Endothelial cell (in vitro differentiated cells): ENCODE data around the gene STK31. TPM values are rescaled to one million over a fixed set of nuclear protein-coding genes. Genes with fewer than 3 reads are reported as not detected.
"Not testable (repeated sequence)": the region's sequence is repeated elsewhere in the genome, so short reads cannot be mapped to it uniquely, and the experiment has no call there.

Experiments used
- DNase-seq: peaks from one replicate; pipeline ENCODE4 v3.0.0; 2021; ENCODE audit warnings: low spot score
- H3K27ac Mint-ChIP-seq: one replicate; pipeline ENCODE4 v1.8.0; 2021; ENCODE audit warnings: mixed read lengths, inconsistent platforms; ENCODE audit not compliant: unreplicated experiment
- H3K27me3 Mint-ChIP-seq: one replicate; pipeline ENCODE4 v1.8.0; 2021; ENCODE audit warnings: mild to moderate bottlenecking, moderate library complexity, mixed read lengths, inconsistent platforms; ENCODE audit not compliant: unreplicated experiment
- H3K36me3 Mint-ChIP-seq: one replicate; pipeline ENCODE4 v1.8.0; 2021; ENCODE audit warnings: mild to moderate bottlenecking, low read depth, mixed read lengths, inconsistent platforms; ENCODE audit not compliant: unreplicated experiment
- H3K4me1 Mint-ChIP-seq: one replicate; pipeline ENCODE4 v1.8.0; 2021; ENCODE audit warnings: mild to moderate bottlenecking, mixed read lengths, inconsistent platforms; ENCODE audit not compliant: unreplicated experiment
- H3K4me3 Mint-ChIP-seq: one replicate; pipeline ENCODE4 v1.8.0; 2021; ENCODE audit warnings: mild to moderate bottlenecking, mixed read lengths, inconsistent platforms; ENCODE audit not compliant: unreplicated experiment
- H3K9me3 Mint-ChIP-seq: one replicate; pipeline ENCODE4 v1.8.0; 2021; ENCODE audit warnings: mixed read lengths, inconsistent platforms; ENCODE audit not compliant: unreplicated experiment
- total RNA-seq: library from RNA; stranded (reverse); fragmentation: NEBNext Ultra II Directional; extraction: Animal tissue kit (Norgen Biotek cat#: 25700); gene quantifications from one replicate; pipeline ENCODE4 v1.2.1, GENCODE V29; 2021; ENCODE audit not compliant: unreplicated experiment
- TF ChIP-seq, protein P1 (sequence below): fragments of 200-600 bp; sonication (generic); IDR thresholded peaks from one replicate; pipeline ENCODE4 v1.5.0; 2021; ENCODE audit warnings: antibody characterized with exemption; ENCODE audit not compliant: unreplicated experiment

Gene STK31
- total RNA-seq, 1 donor from 2014 or later: 0.33 TPM

DNA sequence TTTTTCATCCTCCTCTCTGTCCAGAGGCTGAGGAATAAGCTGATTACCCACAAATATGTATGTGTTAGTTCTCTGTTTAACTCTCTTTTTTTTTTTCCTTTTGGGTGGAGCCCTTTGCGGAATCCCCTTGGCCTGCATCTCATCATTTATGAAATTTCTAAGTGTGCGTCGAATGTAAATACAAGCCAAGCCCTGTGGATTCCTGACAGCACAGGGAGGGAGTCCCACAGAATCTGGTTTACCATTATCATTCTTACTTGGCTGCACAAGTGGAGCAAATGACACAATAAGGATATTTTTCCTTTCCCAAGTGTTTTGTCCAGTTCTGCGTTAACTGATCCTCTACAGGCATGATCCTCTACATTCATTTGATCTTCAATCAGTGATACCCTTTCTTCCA, 11.4 kb downstream of the STK31 start:
- H3K36me3 Mint-ChIP-seq: no peaks in the 10 kb centered on the region
- H3K4me1 Mint-ChIP-seq: peaks cover 14% of the 10 kb centered on the region
- TF ChIP-seq, protein P1, sequence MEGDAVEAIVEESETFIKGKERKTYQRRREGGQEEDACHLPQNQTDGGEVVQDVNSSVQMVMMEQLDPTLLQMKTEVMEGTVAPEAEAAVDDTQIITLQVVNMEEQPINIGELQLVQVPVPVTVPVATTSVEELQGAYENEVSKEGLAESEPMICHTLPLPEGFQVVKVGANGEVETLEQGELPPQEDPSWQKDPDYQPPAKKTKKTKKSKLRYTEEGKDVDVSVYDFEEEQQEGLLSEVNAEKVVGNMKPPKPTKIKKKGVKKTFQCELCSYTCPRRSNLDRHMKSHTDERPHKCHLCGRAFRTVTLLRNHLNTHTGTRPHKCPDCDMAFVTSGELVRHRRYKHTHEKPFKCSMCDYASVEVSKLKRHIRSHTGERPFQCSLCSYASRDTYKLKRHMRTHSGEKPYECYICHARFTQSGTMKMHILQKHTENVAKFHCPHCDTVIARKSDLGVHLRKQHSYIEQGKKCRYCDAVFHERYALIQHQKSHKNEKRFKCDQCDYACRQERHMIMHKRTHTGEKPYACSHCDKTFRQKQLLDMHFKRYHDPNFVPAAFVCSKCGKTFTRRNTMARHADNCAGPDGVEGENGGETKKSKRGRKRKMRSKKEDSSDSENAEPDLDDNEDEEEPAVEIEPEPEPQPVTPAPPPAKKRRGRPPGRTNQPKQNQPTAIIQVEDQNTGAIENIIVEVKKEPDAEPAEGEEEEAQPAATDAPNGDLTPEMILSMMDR: no peak
- no peak overlapping the region for H3K4me3 Mint-ChIP-seq
- no peak overlapping the region for H3K27ac Mint-ChIP-seq
- H3K27me3 Mint-ChIP-seq: no peaks in the 10 kb centered on the region
- H3K9me3 Mint-ChIP-seq: peaks cover 3% of the 10 kb centered on the region
- no peak for DNase-seq

DNA sequence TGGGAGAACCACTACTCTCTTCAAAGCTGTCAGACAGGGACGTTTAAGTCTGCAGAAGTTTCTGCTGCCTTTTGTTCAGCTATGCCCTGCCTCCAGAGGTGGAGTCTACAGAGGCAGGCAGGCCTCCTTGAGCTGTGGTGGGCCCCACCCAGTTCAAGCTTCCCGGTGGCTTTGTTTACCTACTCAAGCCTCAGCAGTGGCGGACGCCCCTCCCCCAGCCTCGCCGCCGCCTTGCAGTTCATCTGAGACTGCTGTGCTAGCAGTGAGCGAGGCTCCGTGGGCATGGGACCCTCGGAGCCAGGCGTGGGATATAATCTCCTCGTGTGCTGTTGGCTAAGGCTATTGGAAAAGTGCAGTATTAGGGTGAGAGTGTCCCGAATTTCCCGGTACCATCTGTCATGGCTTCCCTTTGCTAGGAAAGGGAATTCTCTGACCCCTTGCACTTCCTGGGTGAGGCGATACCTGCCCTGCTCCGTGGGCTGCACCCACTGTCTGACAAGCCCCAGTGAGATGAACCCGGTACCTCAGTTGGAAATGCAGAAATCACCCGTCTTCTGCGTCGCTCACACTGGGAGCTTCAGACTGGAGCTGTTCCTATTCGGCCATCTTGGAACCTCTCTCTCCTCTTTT, 12.7 kb downstream of the STK31 start:
- not testable (repeated sequence) for DNase-seq, H3K27me3 Mint-ChIP-seq, H3K36me3 Mint-ChIP-seq, H3K27ac Mint-ChIP-seq, H3K4me3 Mint-ChIP-seq, H3K9me3 Mint-ChIP-seq
- peaks cover 14% of the 10 kb centered on the region for H3K4me1 Mint-ChIP-seq

DNA sequence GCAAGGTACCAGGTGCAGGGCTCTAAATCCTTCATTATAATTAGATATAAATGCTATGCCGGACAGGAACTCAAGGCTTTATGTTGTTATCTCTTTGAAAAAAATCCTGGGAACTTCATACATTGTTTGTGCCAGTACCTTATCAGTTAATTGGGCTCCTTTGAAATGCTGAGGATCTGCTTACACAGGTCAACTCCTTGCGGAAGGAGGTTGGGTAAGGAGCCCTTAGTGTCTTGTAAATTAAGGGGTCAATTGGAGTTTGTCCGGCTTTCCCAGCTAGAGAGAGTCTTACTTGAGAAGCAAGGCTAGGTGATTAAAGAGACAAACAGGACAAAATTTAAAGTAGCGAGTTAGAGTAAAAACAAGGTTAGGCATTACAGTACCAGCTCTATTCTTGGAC, 14.1 kb downstream of the STK31 start:
- H3K36me3 Mint-ChIP-seq, DNase-seq, H3K27ac Mint-ChIP-seq, H3K27me3 Mint-ChIP-seq, H3K9me3 Mint-ChIP-seq, H3K4me3 Mint-ChIP-seq: not testable (repeated sequence)
- peaks cover 14% of the 10 kb centered on the region for H3K4me1 Mint-ChIP-seq

DNA sequence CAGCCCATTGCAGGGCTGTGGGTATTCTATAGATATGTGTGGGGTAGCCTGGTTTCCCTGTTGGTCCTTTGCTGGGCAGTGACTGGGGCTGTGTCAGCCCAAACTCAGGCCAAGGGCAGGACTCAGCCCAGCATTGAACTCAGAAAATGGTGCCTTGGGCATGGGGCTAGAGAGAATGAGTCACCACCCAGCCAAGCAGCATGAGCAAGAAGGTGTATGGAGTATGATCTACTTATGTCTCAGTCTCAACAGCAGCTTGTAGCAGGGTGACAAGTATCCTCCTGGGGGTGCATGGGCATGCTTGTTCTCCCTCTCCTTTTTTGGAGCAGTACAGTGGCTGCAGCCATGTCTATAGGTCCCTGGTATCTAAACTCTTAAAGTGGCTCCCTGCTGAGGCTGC, 32.0 kb downstream of the STK31 start:
- no peak overlapping the region for H3K4me3 Mint-ChIP-seq

DNA sequence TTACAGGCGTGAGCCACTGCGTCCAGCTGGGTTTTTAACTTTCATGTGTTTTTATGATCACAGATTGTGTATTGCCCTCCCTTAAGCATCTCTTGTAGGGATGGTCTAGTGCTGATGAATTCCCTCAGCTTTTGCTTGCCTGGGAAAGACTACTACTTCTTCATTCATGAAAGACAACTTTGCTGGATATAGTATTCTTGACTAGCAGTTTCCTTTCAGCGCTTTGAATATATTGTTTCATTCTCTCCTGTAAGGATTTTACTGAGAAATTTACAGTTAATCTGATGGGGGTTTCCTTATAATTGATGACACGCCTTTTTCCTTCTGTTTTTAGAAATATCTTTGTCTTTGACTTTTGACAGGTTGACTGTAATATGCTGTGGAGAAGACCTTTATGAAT, 33.2 kb downstream of the STK31 start:
- DNase-seq: no peak
- H3K4me3 Mint-ChIP-seq: no peak overlapping the region
- peaks cover 6% of the 10 kb centered on the region for H3K27me3 Mint-ChIP-seq
- TF ChIP-seq, protein P1: no peak
- H3K4me1 Mint-ChIP-seq: no peaks in the 10 kb centered on the region
- no peak overlapping the region for H3K27ac Mint-ChIP-seq
- H3K9me3 Mint-ChIP-seq: peaks cover 8% of the 10 kb centered on the region
- peaks cover 14% of the 10 kb centered on the region for H3K36me3 Mint-ChIP-seq

More for the DNA sequence above, 32.0 kb downstream of the STK31 start:
- H3K27me3 Mint-ChIP-seq: peaks cover 6% of the 10 kb centered on the region
- no peak for DNase-seq
- H3K36me3 Mint-ChIP-seq: peaks cover 14% of the 10 kb centered on the region
- TF ChIP-seq, protein P1: no peak
- H3K9me3 Mint-ChIP-seq: peaks cover 8% of the 10 kb centered on the region
- H3K4me1 Mint-ChIP-seq: no peaks in the 10 kb centered on the region
- H3K27ac Mint-ChIP-seq: no peak overlapping the region

DNA sequence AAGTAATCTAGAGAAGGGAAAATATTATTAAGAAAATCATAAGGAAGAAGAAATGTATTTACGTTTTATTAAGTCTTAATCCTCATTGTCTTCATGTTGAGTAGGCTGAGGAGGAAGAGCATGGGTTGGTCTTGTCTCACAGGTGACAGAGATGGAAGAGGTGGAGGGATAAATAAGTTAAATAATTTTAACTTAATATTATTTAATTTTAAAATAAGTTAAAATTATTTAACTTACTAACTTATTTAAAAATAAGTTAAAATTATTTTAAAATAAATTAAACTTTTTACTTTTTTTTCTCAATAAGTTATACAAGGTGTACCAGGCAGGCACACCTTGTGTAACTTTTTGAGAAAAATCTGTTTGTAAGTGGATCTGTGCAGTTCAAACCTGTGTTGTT, 36.6 kb downstream of the STK31 start:
- Mint-ChIP-seq H3K4me1 (no peaks in the 10 kb centered on the region), H3K36me3 (peaks cover 14% of the 10 kb centered on the region), H3K27me3 (peaks cover 5% of the 10 kb centered on the region), H3K4me3 (no peak overlapping the region), H3K9me3 (peaks cover 8% of the 10 kb centered on the region), H3K27ac (no peak overlapping the region)
- TF ChIP-seq, protein P1: no peak
- no peak for DNase-seq
